Measurements from ENCODE around the gene SLC39A10.
"Not testable (repeated sequence)": the region's sequence is repeated elsewhere in the genome, so short reads cannot be mapped to it uniquely, and the experiment has no call there.

The SLC39A10 gene

GRCh38 chr2:195674491-195675221 is 17.6 kb downstream of the SLC39A10 start:
- peak; percentile 31 for DNase-seq

GRCh38 chr2:195675783-195676427 is 18.9 kb downstream of the SLC39A10 start:
- DNase-seq: no peak

GRCh38 chr2:195677290-195677689 is 20.3 kb downstream of the SLC39A10 start:
- no peak for DNase-seq

GRCh38 chr2:195677884-195678283 is 20.9 kb downstream of the SLC39A10 start:
- no peak for DNase-seq

GRCh38 chr2:195682077-195682476 is 25.1 kb downstream of the SLC39A10 start:
- DNase-seq: no peak

- peak; percentile 34 for DNase-seq
Observed at GRCh38 chr2:195683174-195683573, 26.1 kb downstream of the SLC39A10 start.

- DNase-seq: no peak
Observed at GRCh38 chr2:195686564-195686963, 29.5 kb downstream of the SLC39A10 start.

- no peak for DNase-seq
Observed at GRCh38 chr2:195687320-195688086, 30.5 kb downstream of the SLC39A10 start.

GRCh38 chr2:195692531-195692930 is 35.5 kb downstream of the SLC39A10 start:
- DNase-seq: not testable (repeated sequence)

GRCh38 chr2:195694553-195694952 is 37.5 kb downstream of the SLC39A10 start:
- no peak for DNase-seq

- no peak for DNase-seq
Observed at GRCh38 chr2:195695002-195695631, 38.1 kb downstream of the SLC39A10 start.

- DNase-seq: no peak
Observed at GRCh38 chr2:195696012-195696411, 39.0 kb downstream of the SLC39A10 start.

- DNase-seq: no peak
Observed at GRCh38 chr2:195697681-195698220, 40.7 kb downstream of the SLC39A10 start.

GRCh38 chr2:195700480-195700879 is 43.5 kb downstream of the SLC39A10 start:
- no peak for DNase-seq

GRCh38 chr2:195706161-195706900 is 49.3 kb downstream of the SLC39A10 start:
- peak; percentile 60 for DNase-seq

GRCh38 chr2:195709901-195710806 is 53.1 kb downstream of the SLC39A10 start:
- peak; percentile 29 for DNase-seq

- DNase-seq: no peak
Observed at GRCh38 chr2:195711478-195711877, 54.5 kb downstream of the SLC39A10 start.

GRCh38 chr2:195716466-195716865 is 59.4 kb downstream of the SLC39A10 start:
- DNase-seq: no peak

- no peak for DNase-seq
Observed at GRCh38 chr2:195721042-195721441, 64.0 kb downstream of the SLC39A10 start.

- no peak for DNase-seq
Observed at GRCh38 chr2:195722075-195722474, 65.0 kb downstream of the SLC39A10 start.

GRCh38 chr2:195727106-195727505 is 70.1 kb downstream of the SLC39A10 start:
- no peak for DNase-seq
